GM18867 (cell line): ENCODE measurements around the gene CTNNBIP1.

Experiments
- ATAC-seq: cut with Tn5 transposase; IDR thresholded peaks from one replicate; pipeline ENCODE4 v1.9.1; 2021; ENCODE audit warnings: mild to moderate bottlenecking, moderate library complexity; ENCODE audit not compliant: unreplicated experiment

The CTNNBIP1 gene

DNA sequence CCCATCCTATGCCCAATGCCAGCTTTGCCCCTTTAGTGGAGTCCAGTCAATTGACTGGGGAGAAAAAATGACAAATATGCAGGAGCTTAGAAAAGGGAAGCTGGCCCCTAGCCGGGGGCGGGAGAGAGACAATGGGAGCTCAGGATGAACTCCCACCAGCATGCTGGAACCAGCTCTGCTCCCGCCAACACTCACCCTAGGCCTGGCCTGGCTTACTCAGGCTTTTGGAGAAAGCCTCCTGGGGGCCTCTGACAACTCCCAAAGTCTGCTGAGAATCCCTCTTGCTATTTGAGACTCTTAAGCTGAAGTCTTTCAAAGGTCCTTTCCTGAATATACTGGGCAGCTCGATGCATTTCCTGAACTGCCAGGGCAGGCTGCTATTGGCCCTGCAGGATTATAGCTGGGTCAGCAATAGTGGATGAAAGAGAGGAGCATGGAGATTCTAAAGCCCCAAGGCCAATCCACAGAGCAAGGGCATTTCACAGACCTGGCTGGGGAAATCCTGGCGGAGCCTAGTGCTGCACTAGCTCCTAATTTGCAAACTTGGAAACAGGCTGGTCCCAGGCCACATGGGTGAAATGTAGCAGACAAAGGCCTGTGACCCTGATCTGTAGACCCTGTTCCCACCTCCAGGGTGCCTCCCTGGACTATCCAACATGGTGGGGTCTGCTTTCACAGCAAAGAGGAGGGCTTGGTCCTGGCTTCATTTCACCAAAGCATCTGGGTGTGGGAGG lies 50.6 kb downstream of the CTNNBIP1 start:
- ATAC-seq: no peak

DNA sequence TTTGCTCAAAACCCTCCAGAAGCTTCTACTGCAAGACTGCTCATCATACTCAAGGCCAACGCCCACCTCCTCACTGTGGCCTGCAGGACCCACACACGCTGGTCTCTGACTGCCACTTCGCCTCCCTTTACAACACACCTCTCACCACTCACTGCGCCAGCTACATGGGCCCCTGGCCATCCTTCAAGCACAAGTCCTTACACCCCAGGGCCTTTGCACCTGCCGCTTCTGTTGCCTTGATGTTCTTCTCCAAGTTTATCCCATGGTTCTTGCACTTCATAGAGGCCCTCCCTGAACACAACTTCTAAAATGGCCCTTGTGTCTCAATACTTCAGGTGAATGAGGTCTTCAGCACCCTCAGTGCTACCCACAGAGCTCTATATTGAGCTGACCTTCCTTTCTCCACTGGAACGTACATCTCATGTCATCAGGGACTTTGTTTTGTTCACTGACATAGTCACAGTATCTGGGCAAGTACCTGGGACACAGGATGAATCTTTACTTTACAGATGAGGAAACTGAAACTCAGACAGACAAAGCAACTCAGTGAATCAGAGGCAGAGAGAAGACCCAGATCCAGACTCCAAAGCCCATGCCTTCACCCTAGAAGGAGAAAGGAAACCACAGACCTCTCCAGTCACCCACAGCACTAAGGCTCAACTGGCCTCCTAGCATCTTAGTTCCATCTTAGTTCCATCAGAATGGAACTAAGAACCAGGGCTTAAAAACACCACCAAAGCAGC lies 51.6 kb downstream of the CTNNBIP1 start:
- ATAC-seq: no peak

DNA sequence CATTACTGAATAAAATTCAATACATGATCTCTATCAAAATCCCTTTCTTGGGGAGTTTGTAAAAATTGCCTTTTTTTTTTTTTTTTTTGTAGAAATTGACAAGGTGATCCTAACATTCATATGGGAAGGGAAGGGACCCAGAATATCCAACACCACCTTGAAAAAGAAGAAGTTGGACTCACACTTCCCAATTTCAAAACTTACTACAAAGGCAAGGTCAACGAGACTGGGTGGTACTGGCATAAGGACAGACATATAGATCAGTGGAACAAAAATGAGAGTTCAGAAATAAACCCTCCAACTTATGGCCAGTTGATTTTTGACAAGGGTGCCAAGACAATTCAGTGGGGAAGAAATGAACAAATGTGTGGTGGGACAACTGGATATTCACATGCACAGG lies 54.9 kb downstream of the CTNNBIP1 start:
- no peak for ATAC-seq

DNA sequence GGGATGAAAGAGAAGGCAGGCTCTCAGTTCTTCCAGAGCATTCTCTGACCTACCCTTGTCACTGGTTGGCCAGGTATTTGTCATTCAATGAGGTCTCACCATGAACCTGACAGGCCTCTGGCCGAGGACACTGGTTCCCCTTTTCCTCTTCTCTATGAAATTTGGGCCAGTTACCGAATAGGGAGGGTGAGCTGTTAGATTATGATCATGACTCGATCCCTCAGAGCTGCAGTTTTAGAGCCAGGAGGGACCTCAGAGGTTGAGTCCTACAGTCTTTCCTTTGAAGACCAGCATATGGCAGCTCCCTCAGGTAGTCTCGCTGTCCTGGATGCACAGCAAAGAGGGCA lies 56.8 kb downstream of the CTNNBIP1 start:
- ATAC-seq: no peak

DNA sequence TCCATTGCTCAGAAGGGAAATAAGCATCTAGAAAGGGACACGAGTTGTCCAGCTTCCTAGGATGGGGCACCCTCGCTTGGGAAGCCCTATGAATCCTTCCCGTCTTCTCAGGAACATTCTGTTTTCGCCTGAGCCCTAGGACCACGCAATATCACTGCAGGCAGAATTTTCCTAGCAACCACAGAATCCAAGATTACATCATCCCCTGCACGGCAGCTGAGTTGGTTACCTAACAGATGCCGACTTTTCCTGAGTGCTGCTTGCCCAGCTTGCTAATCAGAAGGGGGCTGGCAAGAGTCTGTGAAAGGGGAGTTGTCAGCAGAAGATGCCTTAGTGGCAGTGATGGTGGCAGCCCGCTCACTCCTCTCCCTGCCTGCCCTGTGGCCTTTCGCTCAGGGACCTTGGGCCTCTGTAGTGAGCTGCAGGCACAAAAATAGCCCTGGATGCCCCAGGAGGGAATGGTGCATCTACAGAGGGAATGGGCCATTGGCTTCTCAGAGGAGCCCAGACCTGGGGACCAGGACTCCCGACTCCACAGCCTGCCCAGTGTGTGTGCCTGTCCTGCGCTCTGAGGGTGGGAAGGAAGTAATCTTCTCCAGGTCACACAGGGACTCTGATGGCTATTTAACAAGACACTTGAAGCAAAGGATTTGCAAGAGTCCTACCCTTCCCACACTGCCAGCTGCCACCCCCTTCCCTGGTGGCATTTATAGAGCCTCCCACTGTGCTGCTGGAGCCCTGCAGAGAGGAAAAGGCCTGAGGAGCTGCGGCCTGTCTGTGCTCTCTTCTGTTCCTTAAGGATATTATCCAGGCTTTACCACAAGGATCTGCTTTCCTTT lies 57.4 kb downstream of the CTNNBIP1 start:
- ATAC-seq: no peak

DNA sequence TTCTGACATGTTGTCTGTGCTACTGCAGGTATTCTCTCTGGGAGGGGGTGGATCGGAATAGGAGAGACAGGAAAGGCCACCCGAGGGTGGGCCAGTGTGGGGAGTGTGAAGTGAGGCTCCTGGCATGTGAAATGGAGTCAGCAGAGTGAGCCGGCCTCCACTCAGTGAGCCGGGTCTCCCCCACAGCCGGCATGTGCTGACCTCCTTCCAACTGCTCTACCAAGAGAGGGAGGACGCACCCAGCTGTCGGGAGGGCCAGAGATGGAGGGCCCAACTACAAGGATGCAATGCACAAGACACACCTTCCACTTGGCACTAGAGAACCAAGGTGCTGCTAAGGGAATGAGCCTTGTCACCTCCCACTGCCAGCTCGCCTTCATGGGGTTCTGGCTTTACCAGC lies 58.1 kb downstream of the CTNNBIP1 start:
- no peak for ATAC-seq

DNA sequence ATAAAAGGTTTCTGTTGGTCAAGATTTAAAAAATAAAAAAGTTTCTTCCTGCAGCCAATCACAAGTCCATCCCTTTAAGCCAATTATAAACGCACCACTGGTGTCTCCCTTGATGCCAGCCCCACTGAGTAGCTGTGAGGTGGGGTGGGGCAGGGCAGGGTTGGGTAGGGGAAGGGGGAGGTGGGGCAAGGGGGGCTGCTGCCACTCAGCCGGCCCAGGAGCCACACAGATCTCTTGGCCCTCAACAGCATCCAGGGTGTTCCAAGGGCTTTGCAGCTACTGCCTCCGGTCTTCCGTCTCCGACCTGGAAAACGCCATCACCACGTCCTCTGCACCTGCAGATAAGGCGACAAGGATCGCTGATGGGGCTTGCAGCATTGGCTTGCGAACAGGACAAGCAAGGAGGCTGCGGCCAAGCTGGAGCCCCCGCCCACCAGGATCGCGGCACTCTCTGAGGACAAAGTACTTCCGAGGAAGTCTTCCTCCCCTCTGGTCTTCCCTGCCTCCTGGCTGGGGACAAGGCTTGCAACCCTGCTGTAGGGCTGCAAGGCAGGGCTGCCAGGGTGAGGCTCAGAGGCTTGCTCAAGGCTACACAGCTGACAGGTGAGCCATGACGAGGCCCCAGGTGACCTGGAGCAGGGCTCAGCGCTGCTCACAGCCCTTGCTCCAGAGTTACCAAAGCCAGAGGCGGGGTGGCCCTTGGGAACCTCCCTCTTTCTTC lies 59.5 kb downstream of the CTNNBIP1 start:
- no peak for ATAC-seq

DNA sequence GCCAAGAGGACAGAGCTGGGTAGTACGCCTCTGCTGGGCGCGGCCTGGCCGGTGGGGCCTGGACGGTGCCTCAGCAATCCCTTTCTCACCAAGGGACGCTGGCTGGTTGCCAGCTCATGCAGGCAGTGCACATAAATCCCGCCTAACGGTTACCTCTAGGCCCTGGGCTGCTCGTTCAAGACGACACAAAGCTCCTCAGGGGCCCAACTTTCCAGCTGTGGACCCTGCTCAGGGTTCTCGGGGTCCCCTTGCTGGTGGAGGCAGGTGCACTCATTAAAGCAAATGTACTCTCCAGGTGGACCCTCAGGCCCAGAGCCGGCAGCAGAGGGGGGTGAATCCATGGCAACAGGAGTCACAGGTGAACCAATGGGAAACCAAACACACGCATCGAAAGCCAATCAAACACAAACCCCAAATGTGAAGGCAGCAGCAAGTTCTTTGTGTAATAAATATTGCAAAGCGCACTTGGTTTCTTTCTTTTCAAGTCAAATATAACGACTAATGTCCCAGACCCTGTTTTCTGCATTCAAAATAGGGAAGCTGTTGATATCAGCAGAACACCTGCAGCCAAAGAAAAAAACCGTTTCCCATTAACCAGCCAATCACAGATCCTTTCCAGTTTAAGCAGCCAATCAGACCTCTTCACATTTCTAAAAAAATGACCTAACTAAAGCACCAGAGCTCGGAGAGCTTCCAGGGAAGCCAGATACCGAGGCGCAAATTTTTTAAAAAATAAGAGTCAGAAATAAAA lies 60.2 kb downstream of the CTNNBIP1 start:
- ATAC-seq: no peak

DNA sequence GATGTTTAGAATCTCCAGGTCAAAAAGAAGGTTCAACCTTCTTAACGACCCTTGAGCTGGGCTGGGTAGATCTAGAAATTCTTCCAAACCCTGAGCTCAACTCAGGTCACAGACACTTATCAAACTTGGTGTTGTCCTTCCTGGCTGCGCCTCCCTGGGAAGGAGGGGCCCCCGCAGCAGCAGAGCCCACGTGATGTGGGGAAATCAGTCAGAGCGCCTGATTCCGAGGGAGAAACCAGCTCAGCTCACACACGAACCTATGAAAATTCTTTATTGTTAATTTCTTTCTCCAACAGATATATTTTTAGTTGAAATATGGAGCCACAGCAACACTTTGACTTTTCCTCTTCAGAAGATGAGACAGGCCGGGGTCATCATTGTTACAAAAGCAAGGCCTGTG lies 62.0 kb downstream of the CTNNBIP1 start:
- no peak for ATAC-seq

DNA sequence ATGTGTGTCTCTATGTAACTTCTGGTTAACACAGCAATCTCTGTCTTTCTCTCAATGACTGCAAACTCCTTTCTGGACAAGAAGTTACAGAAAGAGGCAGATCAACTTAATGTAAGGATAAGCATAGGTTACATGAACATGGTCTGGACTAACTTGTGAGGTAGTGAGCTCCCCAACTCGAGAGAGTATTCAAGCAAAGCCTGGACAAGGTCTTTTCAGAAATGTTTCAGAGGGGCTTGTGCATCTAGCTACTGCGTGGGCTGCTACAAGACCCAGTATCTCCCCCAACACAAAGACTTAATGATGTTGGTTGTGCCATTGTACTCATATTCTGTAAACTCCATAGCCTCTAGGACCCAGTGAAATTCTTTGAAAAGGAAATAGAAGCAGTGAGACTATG lies 62.8 kb downstream of the CTNNBIP1 start:
- ATAC-seq: no peak

DNA sequence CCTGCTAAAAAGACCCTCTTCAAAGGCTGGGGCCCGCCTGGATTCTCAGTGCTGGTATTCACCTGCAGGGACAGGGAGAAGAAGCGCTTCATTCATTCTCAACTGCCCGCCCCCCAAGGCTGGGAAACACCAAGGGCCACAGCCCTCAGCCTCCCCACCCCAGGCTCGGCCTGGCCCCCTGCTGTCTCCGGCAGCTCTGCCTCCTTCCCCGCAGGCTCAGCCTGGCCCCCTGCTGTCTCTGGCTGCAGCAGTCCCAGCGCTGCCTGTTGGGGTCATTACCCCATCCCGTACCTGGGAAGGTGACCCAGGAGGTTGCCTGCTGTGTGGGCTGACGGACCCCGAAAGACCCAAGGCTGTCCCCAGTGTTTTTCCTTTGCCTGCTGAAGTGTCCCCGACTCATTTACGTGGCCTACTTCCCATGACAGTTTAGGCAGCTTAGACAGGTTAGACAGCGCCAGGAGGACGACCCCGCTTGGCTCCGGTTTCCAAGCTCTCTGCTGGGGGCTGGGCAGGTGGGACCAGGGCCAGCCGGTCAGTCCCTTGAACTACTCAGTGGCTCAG lies 63.4 kb downstream of the CTNNBIP1 start:
- ATAC-seq: no peak

DNA sequence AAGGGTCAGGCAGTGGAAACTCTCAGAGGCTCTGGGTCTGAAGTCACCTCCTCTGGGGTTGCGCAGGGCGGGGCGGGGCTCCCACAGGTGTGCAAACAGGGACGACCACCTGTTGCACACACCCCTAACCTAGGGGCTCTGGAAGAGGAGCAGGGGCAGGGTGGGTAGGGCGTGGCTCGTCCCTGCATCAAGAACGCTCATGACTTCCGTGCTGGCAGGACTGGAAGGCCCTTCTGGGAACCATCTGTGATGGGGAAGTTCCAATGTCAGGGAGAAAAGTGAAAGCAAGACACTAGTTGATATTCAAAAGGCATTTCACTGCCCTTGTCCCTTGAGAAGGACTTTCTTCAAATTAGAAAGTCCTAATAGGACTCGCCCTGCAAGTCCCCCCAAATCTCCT lies 64.2 kb downstream of the CTNNBIP1 start:
- no peak for ATAC-seq

DNA sequence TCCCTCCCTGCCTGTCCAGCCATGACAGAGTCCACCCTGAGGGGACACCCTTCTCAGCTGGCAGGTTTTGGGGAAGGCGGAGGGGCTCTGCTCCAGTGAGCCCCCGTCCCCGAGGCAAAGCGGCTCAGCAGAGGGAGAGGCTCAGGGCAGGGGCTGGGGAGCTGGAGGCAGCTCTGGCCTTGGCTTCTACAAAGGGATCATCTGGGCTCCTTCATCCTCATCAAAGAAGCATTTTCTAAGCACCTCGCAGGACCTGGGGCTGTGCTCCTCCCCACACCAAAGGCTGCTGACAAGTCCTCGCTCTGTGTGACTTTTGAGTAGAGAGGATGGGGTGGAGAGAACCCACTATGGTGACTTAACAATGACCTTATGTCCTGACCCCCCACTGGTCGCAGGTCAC lies 65.3 kb downstream of the CTNNBIP1 start:
- ATAC-seq: no peak

DNA sequence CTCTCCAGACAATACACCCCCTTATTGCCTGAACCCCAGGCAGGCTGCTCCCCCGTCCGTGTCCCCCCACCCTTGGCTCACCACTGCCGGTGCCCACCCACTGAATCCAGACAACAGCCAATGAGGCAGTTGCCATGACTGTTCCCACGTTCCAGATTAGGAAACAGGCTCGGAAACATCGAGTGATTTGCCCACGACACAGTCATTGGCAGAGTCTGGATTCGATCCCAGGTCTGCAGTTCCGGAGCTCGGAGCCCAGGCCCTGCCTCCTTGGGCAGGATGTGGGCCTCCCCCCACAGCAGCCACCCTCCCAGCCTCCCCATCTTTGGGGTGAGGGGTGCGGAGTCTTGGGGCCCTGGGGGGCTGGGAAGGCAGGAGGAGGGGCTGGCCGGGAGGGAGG lies 66.0 kb downstream of the CTNNBIP1 start:
- ATAC-seq: no peak

DNA sequence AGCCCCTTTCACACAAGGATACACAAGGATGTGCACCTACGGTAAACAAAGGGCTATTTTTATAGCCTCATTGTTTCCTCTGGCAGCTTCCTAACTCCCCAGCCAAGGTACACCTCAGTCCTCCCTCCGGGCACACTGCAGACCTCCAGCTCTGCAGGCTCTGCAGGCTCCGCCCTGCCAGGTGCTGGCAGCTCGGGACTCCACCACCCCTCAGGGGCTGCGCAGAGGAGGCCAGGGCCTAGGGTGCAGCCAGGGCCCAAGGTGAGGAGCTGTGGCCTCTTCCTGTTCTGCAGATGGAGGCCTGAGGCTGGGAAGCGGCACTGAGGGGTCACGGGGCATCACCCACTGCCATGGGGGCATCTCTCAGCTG lies 66.5 kb downstream of the CTNNBIP1 start:
- ATAC-seq: no peak

DNA sequence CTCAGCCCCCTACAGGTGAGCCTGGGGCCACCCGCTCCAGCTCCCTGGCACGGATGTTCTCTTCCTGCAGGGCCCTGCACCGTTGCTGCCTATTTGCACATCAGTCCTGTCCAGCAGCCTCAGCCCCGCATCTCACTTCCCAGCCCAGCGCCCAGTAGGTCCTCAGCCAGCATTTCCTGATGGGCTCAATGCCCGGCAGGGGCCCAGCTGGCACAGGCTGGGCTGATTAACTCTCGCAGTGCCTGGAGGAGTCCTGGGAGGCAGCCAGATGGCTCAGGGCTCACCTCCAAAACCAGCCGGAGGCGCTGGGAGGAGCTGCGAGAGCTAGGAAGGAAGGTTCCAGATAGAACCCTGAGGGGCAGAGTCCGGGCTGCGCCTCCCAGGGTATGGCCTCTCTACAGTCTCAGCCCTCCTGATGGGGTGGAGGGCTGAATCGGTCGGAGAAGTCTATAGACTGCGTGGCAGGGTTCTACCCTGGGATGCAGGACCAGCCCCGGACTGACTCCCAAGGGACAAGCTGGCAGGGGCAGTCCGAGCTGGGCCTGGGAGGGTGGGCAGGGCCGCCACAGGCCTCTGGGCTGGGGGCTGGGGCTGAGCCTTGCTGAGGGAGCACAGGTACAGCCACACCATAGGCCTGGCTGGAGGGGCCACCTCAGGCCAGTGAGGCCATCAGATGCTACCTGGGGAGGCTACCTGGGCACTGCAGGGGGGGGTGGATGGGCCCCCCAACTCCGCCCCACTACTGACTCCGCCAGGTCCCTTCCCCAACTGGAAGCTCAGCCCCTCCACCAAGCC lies 67.1 kb downstream of the CTNNBIP1 start:
- ATAC-seq: no peak

DNA sequence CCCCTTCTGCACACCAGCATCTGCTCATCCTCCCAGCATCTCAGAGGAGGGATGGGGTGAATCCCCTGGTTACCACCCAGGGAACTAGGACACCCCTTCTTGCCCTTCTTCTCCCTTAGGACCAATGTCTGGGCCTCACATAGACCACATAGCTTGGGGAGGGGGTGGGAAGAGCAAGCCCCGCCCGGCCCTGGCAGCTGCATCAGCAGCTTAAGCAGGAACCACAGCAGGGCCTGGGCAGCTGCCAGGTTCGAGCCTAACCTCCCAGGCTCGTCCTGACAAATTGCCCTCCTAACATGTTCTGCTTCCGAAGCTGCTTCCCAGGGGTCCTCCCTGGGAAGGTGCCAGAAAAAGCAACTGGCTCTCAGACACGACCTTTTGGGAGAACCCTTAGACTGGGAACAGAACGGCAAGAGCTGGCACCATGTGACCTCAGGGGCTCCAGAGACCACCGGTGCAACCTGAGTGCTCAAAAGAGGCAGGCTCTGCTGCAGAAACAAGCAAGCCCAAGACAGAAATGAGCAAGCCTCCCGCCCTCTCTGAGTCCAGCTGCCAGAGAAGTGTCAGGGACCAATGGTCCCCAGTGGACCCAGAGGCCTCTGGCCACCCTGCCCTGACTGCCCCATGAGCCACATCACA lies 67.9 kb downstream of the CTNNBIP1 start:
- ATAC-seq: no peak

DNA sequence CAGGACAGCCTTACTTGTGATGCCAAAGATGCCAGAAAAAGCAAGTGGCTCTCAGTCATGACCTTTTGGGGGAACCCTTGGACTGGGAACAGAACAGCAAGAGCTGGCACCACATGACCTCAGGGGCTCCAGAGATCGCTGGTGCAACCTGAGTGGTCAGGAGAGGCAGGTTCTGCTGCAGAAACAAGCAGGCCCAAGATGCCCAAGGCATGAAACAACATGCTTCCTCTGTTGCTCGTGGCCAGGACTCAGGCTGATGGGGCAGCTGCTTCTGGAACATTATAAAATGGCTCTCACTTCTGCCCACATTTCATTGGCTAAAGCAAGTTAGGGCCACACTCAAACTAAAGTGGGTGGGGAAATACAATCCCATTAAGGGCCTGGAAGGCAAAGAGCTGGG lies 68.6 kb downstream of the CTNNBIP1 start:
- ATAC-seq: no peak

DNA sequence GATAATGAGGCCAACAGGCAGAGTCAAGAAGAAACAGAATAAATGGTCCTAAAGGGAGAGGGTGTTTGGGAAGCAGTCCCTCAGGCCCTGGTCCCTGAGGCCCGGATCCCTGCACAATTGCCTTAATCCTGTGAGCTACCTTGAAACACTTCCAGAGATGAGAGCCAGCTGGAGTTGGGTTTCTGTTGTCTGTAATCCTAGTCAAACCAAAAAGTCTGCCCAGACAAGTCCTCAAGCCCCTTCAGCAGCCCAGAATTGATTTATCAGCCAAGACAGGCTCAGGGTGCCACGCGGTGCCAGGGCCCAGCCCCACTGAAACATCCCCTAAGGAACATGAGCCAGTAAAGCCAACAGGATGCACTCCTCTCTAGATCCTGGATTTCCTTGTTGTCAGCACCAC lies 69.9 kb downstream of the CTNNBIP1 start:
- ATAC-seq: no peak
